HepG2 (cell line): Measurements from ENCODE around the gene WNT2. TPM values are rescaled to one million over a fixed set of nuclear protein-coding genes. Genes with fewer than 3 reads are reported as not detected.

ENCODE experiments used
- ATAC-seq: fragments of 200-7000 bp; cut with Tn5 transposase; 3 replicates; pipeline ENCODE4 v1.9.1; 2020; ENCODE audit warnings: mild to moderate bottlenecking, moderate library complexity
- BruUV-seq: library from RNA; stranded (reverse); fragments of 400-500 nt; replicated peaks from 2 replicates; lab custom pipeline; 2021; lab: Mats Ljungman, UMichigan
- CTCF ChIA-PET: fragments of 300-600 bp; formaldehyde crosslinking; extraction: SDS; loops from one replicate; lab custom pipeline; 2021; ENCODE audit warnings: low total read pairs, inconsistent platforms, low intra/inter-chr PET ratio; lab: Yijun Ruan, JAX
- POLR2A ChIA-PET: fragments of 350-600 bp; sonication (Branson Sonifier 250); formaldehyde crosslinking; loops from one replicate; lab custom pipeline; 2020; ENCODE audit warnings: antibody characterized with exemption, inconsistent platforms; lab: Yijun Ruan, JAX
- DNase-seq: peaks from one replicate; pipeline ENCODE4 v3.0.0-alpha.2; 2015; ENCODE audit warnings: low spot score
- FAIRE-seq: peaks from 3 replicates; lab custom pipeline; 2011; peaks lifted over from hg19 to GRCh38; lab: Jason Lieb, UNC
- H2AFZ ChIP-seq: one replicate; pipeline ENCODE4 v1.6.1; 2011; ENCODE audit warnings: low read length, inconsistent platforms
- H3K27ac ChIP-seq: fragments of 300-600 bp; 3 replicates; pipeline ENCODE4 v1.8.0; 2011; ENCODE audit warnings: mixed run types, mild to moderate bottlenecking, mixed read lengths, low read length, inconsistent platforms; ENCODE audit not compliant: insufficient read depth; ENCODE audit errors: extremely low read length
- H3K27me3 ChIP-seq, 2 experiments: fragments of 200-600 bp in 1 of 2; 2 replicates in 1 of 2; 3 replicates in 1 of 2; pipeline versions ENCODE4 v1.6.0 to v1.8.0; 2011; ENCODE audit warnings: low read length in 2 of 2, mild to moderate bottlenecking in 2 of 2, moderate library complexity in 2 of 2, inconsistent platforms in 1 of 2; ENCODE audit not compliant: insufficient read depth in 2 of 2, control insufficient read depth in 1 of 2
- H3K36me3 ChIP-seq, 2 experiments: fragments of 200-600 bp in 1 of 2; replicated peaks in 1 of 2; 2 replicates in 1 of 2; 3 replicates in 1 of 2; pipeline versions ENCODE4 v1.5.1 to v1.8.0; 2011; ENCODE audit warnings: low read length in 2 of 2, inconsistent platforms in 1 of 2; ENCODE audit not compliant: insufficient read depth in 2 of 2, control insufficient read depth in 1 of 2
- H3K4me1 ChIP-seq: 2 replicates; pipeline ENCODE4 v1.5.1; 2012; ENCODE audit warnings: low read length, inconsistent platforms; ENCODE audit not compliant: insufficient read depth
- H3K4me2 ChIP-seq: 2 replicates; pipeline ENCODE4 v1.6.0; 2011; ENCODE audit warnings: low read depth, low read length, inconsistent platforms
- H3K4me3 ChIP-seq, 3 experiments: fragments of 200-600 bp in 1 of 3; sonication (generic), shearing (Covaris generic) in 1 of 3; replicated peaks in 1 of 3; 2 replicates each; pipeline ENCODE4 v1.5.1; 2011 to 2016; ENCODE audit warnings: low read length in 3 of 3, inconsistent platforms in 2 of 3, low read depth in 2 of 3, mild to moderate bottlenecking in 2 of 3, control low read depth in 1 of 3, mixed read lengths in 1 of 3; ENCODE audit not compliant: insufficient read depth in 1 of 3
- H3K79me2 ChIP-seq: one replicate; pipeline ENCODE4 v1.6.1; 2011; ENCODE audit warnings: low read length, inconsistent platforms; ENCODE audit not compliant: insufficient read depth
- H3K9ac ChIP-seq: 2 replicates; pipeline ENCODE4 v1.6.0; 2011; ENCODE audit warnings: mild to moderate bottlenecking, low read depth, low read length, inconsistent platforms; ENCODE audit not compliant: insufficient read depth
- H3K9me3 ChIP-seq: 2 replicates; pipeline ENCODE4 v1.5.1; 2012; ENCODE audit warnings: mild to moderate bottlenecking, low read length
- H4K20me1 ChIP-seq: 2 replicates; pipeline ENCODE4 v1.6.0; 2011; ENCODE audit warnings: inconsistent platforms, mild to moderate bottlenecking, low read length, moderate library complexity; ENCODE audit not compliant: insufficient read depth
- DMAP1 ChIP-seq: IDR thresholded peaks from 2 replicates; pipeline ENCODE4 v1.6.1; 2016
- ISL2 ChIP-seq: sonication (generic); formaldehyde crosslinking; IDR thresholded peaks from 2 replicates; pipeline ENCODE4 v1.5.0; 2020; ENCODE audit warnings: missing genetic modification reagents
- KLF6 ChIP-seq: IDR thresholded peaks from 2 replicates; pipeline ENCODE4 v1.8.0; 2016; ENCODE audit warnings: missing biosample characterization, missing genetic modification reagents
- REL ChIP-seq: sonication (generic); formaldehyde crosslinking; conservative IDR thresholded peaks from 2 replicates; pipeline ENCODE4 v1.8.0; 2022; ENCODE audit warnings: mild to moderate bottlenecking, missing genetic modification reagents, moderate library complexity
- RELA ChIP-seq: sonication (generic); formaldehyde crosslinking; IDR thresholded peaks from 2 replicates; pipeline ENCODE4 v1.4.0; 2020; ENCODE audit warnings: missing genetic modification reagents
- TFAP4 ChIP-seq: sonication (generic); IDR thresholded peaks from 2 replicates; pipeline ENCODE4 v1.6.1; 2016; ENCODE audit warnings: low read depth, borderline replicate concordance
- YEATS4 ChIP-seq: sonication (generic); formaldehyde crosslinking; IDR thresholded peaks from 2 replicates; pipeline ENCODE4 v1.4.0; 2020; ENCODE audit warnings: missing genetic modification reagents, borderline replicate concordance
- ZBTB2 ChIP-seq: sonication (generic); formaldehyde crosslinking; IDR thresholded peaks from 2 replicates; pipeline ENCODE4 v1.8.0; 2022; ENCODE audit warnings: low read depth, missing genetic modification reagents
- ZFP90 ChIP-seq: sonication (generic); formaldehyde crosslinking; IDR thresholded peaks from 2 replicates; pipeline ENCODE4 v1.8.0; 2022; ENCODE audit warnings: missing genetic modification reagents, mild to moderate bottlenecking, inconsistent platforms, borderline replicate concordance
- ZNF512B ChIP-seq: sonication (generic); formaldehyde crosslinking; IDR thresholded peaks from 2 replicates; pipeline ENCODE4 v1.5.1; 2020; ENCODE audit warnings: missing genetic modification reagents, mild to moderate bottlenecking, borderline replicate concordance
- ZSCAN21 ChIP-seq: sonication (generic); formaldehyde crosslinking; IDR thresholded peaks from 2 replicates; pipeline ENCODE4 v1.8.0; 2022; ENCODE audit warnings: mild to moderate bottlenecking, missing genetic modification reagents, moderate library complexity, borderline replicate concordance
- WGBS: methylation state at CpG from one replicate; pipeline ENCODE4 v1.1.6; 2017; ENCODE audit warnings: low lambda C conversion rate; 5-methylcytosine and 5-hydroxymethylcytosine counted together
- in situ Hi-C: cut with HindIII; loops from 2 replicates; pipeline ENCODE4 v1.10.0; 2017; ENCODE audit warnings: low pct_unique_long_range_greater_than_20kb; ENCODE audit not compliant: extremely low pct_ligation_motif_present
- intact Hi-C: fragments of 100-400 bp; cut with micrococcal nuclease; formaldehyde crosslinking; loops from one replicate; pipeline ENCODE4 v1.10.0; 2022; ENCODE audit not compliant: unreplicated experiment
- polyA plus RNA-seq, 8 experiments: library from polyadenylated mRNA; depleted of rRNA in 3 of 8; stranded (reverse) in 7 of 8; unstranded in 1 of 8; fragments of >200 nt; fragmentation: Illumina TruSeq in 4 of 8; extraction: Trizol in 4 of 8; gene quantifications; 2 replicates each; pipeline versions ENCODE4 v1.2.1 to v1.2.3, GENCODE V29; 2011 to 2016; ENCODE audit warnings: low read depth in 4 of 8, missing spikeins in 1 of 8, mixed read lengths in 1 of 8; ENCODE audit not compliant: insufficient read depth in 1 of 8
- total RNA-seq, 5 experiments: library from RNA; depleted of rRNA; stranded (reverse); fragments of >200 nt; fragmentation: Illumina TruSeq; extraction: Trizol; gene quantifications; 2 replicates each; pipeline ENCODE4 v1.2.3, GENCODE V29; 2016; ENCODE audit warnings: low read depth in 1 of 5
- TF ChIP-seq, protein P1 (sequence below): sonication (generic); formaldehyde crosslinking; IDR thresholded peaks from 2 replicates; pipeline ENCODE4 v1.5.0; 2020; ENCODE audit warnings: mild to moderate bottlenecking, missing genetic modification reagents, borderline replicate concordance

WNT2 gene
- total and polyA plus RNA-seq, 2 of the 13 experiments (the other 11 are each of a cell fraction or from before 2014, with no cell fraction given): not detected

- Histone ChIP-seq H3K4me1 (no peaks in the 10 kb centered on the region), H3K27ac (no peak overlapping the region), H3K4me2 (no peak overlapping the region), H3K9me3 (no peaks in the 10 kb centered on the region), H3K79me2 (no peaks in the 10 kb centered on the region), H3K9ac (no peak overlapping the region), H3K36me3 (no peaks in the 10 kb centered on the region), H2AFZ (no peak overlapping the region), H3K4me3 (no peak overlapping the region), H4K20me1 (no peaks in the 10 kb centered on the region), H3K27me3 (0 out of 5 replicates have a peak, but pooled peaks cover 0 to 6% of the 10 kb centered on the region in 2 experiments)
- DNase-seq (no peak), ATAC-seq (no peak), FAIRE-seq (no peak)
- no TSS peak for BruUV-seq
- POLR2A ChIA-PET: no interaction called here
- CTCF ChIA-PET: no interaction called here
- TF ChIP-seq ISL2 (CRISPR knock-in tag) (no peak), REL (CRISPR knock-in tag) (no peak), ZFP90 (CRISPR knock-in tag) (no peak), KLF6 (CRISPR knock-in tag) (no peak), YEATS4 (CRISPR knock-in tag) (no peak), RELA (CRISPR knock-in tag) (no peak), DMAP1 (CRISPR knock-in tag) (no peak), ZBTB2 (CRISPR knock-in tag) (no peak), ZNF512B (CRISPR knock-in tag) (no peak), TFAP4 (no peak), ZSCAN21 (no peak)
- TF ChIP-seq, protein P1, sequence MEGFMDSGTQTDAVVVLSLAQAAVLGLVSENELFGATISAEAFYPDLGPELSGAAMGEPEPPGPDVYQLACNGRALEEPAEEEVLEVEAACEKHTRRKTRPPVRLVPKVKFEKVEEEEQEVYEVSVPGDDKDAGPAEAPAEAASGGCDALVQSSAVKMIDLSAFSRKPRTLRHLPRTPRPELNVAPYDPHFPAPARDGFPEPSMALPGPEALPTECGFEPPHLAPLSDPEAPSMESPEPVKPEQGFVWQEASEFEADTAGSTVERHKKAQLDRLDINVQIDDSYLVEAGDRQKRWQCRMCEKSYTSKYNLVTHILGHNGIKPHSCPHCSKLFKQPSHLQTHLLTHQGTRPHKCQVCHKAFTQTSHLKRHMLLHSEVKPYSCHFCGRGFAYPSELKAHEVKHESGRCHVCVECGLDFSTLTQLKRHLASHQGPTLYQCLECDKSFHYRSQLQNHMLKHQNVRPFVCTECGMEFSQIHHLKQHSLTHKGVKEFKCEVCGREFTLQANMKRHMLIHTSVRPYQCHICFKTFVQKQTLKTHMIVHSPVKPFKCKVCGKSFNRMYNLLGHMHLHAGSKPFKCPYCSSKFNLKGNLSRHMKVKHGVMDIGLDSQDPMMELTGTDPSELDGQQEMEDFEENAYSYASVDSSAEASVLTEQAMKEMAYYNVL (CRISPR knock-in tag): no peak
- 0% methylated on average over 1 of the region's 1 CpG for WGBS
- intact Hi-C loops: loop anchor here (10.0 kb wide), 1 partner anchor 75 kb away; no protein-coding TSS in a partner anchor
- in situ Hi-C loops: no loop called here
Observed at GRCh38 chr7:117259615-117260014, 63.2 kb downstream of the WNT2 start.
